HepG2 (cell line): ENCODE results near the gene PCDHB7. TPM values are rescaled to one million over a fixed set of nuclear protein-coding genes. Genes with fewer than 3 reads are reported as not detected.
"Not testable (repeated sequence)": the region's sequence is repeated elsewhere in the genome, so short reads cannot be mapped to it uniquely, and the experiment has no call there.

ENCODE experiments used
- ATAC-seq: fragments of 200-7000 bp; cut with Tn5 transposase; 3 replicates; pipeline ENCODE4 v1.9.1; 2020; ENCODE audit warnings: mild to moderate bottlenecking, moderate library complexity
- BruUV-seq: library from RNA; stranded (reverse); fragments of 400-500 nt; replicated peaks from 2 replicates; lab custom pipeline; 2021; lab: Mats Ljungman, UMichigan
- CTCF ChIA-PET: fragments of 300-600 bp; formaldehyde crosslinking; extraction: SDS; loops from one replicate; lab custom pipeline; 2021; ENCODE audit warnings: low total read pairs, inconsistent platforms, low intra/inter-chr PET ratio; lab: Yijun Ruan, JAX
- POLR2A ChIA-PET: fragments of 350-600 bp; sonication (Branson Sonifier 250); formaldehyde crosslinking; loops from one replicate; lab custom pipeline; 2020; ENCODE audit warnings: antibody characterized with exemption, inconsistent platforms; lab: Yijun Ruan, JAX
- DNase-seq: peaks from one replicate; pipeline ENCODE4 v3.0.0-alpha.2; 2015; ENCODE audit warnings: low spot score
- FAIRE-seq: peaks from 3 replicates; lab custom pipeline; 2011; peaks lifted over from hg19 to GRCh38; lab: Jason Lieb, UNC
- H2AFZ ChIP-seq: one replicate; pipeline ENCODE4 v1.6.1; 2011; ENCODE audit warnings: low read length, inconsistent platforms
- H3K27ac ChIP-seq: fragments of 300-600 bp; 3 replicates; pipeline ENCODE4 v1.8.0; 2011; ENCODE audit warnings: mixed run types, mild to moderate bottlenecking, mixed read lengths, low read length, inconsistent platforms; ENCODE audit not compliant: insufficient read depth; ENCODE audit errors: extremely low read length
- H3K27me3 ChIP-seq, 2 experiments: fragments of 200-600 bp in 1 of 2; 2 replicates in 1 of 2; 3 replicates in 1 of 2; pipeline versions ENCODE4 v1.6.0 to v1.8.0; 2011; ENCODE audit warnings: low read length in 2 of 2, mild to moderate bottlenecking in 2 of 2, moderate library complexity in 2 of 2, inconsistent platforms in 1 of 2; ENCODE audit not compliant: insufficient read depth in 2 of 2, control insufficient read depth in 1 of 2
- H3K36me3 ChIP-seq, 2 experiments: fragments of 200-600 bp in 1 of 2; replicated peaks in 1 of 2; 2 replicates in 1 of 2; 3 replicates in 1 of 2; pipeline versions ENCODE4 v1.5.1 to v1.8.0; 2011; ENCODE audit warnings: low read length in 2 of 2, inconsistent platforms in 1 of 2; ENCODE audit not compliant: insufficient read depth in 2 of 2, control insufficient read depth in 1 of 2
- H3K4me1 ChIP-seq: 2 replicates; pipeline ENCODE4 v1.5.1; 2012; ENCODE audit warnings: low read length, inconsistent platforms; ENCODE audit not compliant: insufficient read depth
- H3K4me2 ChIP-seq: 2 replicates; pipeline ENCODE4 v1.6.0; 2011; ENCODE audit warnings: low read depth, low read length, inconsistent platforms
- H3K4me3 ChIP-seq, 3 experiments: fragments of 200-600 bp in 1 of 3; sonication (generic), shearing (Covaris generic) in 1 of 3; replicated peaks in 1 of 3; 2 replicates each; pipeline ENCODE4 v1.5.1; 2011 to 2016; ENCODE audit warnings: low read length in 3 of 3, inconsistent platforms in 2 of 3, low read depth in 2 of 3, mild to moderate bottlenecking in 2 of 3, control low read depth in 1 of 3, mixed read lengths in 1 of 3; ENCODE audit not compliant: insufficient read depth in 1 of 3
- H3K79me2 ChIP-seq: one replicate; pipeline ENCODE4 v1.6.1; 2011; ENCODE audit warnings: low read length, inconsistent platforms; ENCODE audit not compliant: insufficient read depth
- H3K9ac ChIP-seq: 2 replicates; pipeline ENCODE4 v1.6.0; 2011; ENCODE audit warnings: mild to moderate bottlenecking, low read depth, low read length, inconsistent platforms; ENCODE audit not compliant: insufficient read depth
- H3K9me3 ChIP-seq: 2 replicates; pipeline ENCODE4 v1.5.1; 2012; ENCODE audit warnings: mild to moderate bottlenecking, low read length
- H4K20me1 ChIP-seq: 2 replicates; pipeline ENCODE4 v1.6.0; 2011; ENCODE audit warnings: inconsistent platforms, mild to moderate bottlenecking, low read length, moderate library complexity; ENCODE audit not compliant: insufficient read depth
- ATF7 ChIP-seq, 2 experiments: fragments of 450-650 bp in 1 of 2; sonication (generic) in 1 of 2; formaldehyde crosslinking in 1 of 2; IDR thresholded peaks; 2 replicates each; pipeline versions ENCODE4 v1.4.0 to v1.6.1; 2016 to 2020; ENCODE audit warnings: antibody characterized with exemption in 1 of 2, mild to moderate bottlenecking in 1 of 2, missing genetic modification reagents in 1 of 2
- CREB1 ChIP-seq, 2 experiments: fragments of 450-650 bp in 1 of 2; IDR thresholded peaks; 2 replicates each; pipeline ENCODE4 v1.6.1; 2016 to 2017; ENCODE audit warnings: control low read depth in 1 of 2, mild to moderate bottlenecking in 1 of 2, missing compliant biosample characterization in 1 of 2, missing genetic modification characterization in 1 of 2
- ZBTB44 ChIP-seq: sonication (generic); formaldehyde crosslinking; IDR thresholded peaks from 2 replicates; pipeline ENCODE4 v1.4.0; 2020; ENCODE audit warnings: missing genetic modification reagents
- ZFP91 ChIP-seq: sonication (generic); formaldehyde crosslinking; IDR thresholded peaks from 2 replicates; pipeline ENCODE4 v1.9.0; 2022; ENCODE audit warnings: missing genetic modification reagents, mild to moderate bottlenecking, borderline replicate concordance
- WGBS: methylation state at CpG from one replicate; pipeline ENCODE4 v1.1.6; 2017; ENCODE audit warnings: low lambda C conversion rate; 5-methylcytosine and 5-hydroxymethylcytosine counted together
- in situ Hi-C: cut with HindIII; loops from 2 replicates; pipeline ENCODE4 v1.10.0; 2017; ENCODE audit warnings: low pct_unique_long_range_greater_than_20kb; ENCODE audit not compliant: extremely low pct_ligation_motif_present
- intact Hi-C: fragments of 100-400 bp; cut with micrococcal nuclease; formaldehyde crosslinking; loops from one replicate; pipeline ENCODE4 v1.10.0; 2022; ENCODE audit not compliant: unreplicated experiment
- polyA plus RNA-seq, 8 experiments: library from polyadenylated mRNA; depleted of rRNA in 3 of 8; stranded (reverse) in 7 of 8; unstranded in 1 of 8; fragments of >200 nt; fragmentation: Illumina TruSeq in 4 of 8; extraction: Trizol in 4 of 8; gene quantifications; 2 replicates each; pipeline versions ENCODE4 v1.2.1 to v1.2.3, GENCODE V29; 2011 to 2016; ENCODE audit warnings: low read depth in 4 of 8, missing spikeins in 1 of 8, mixed read lengths in 1 of 8; ENCODE audit not compliant: insufficient read depth in 1 of 8
- total RNA-seq, 5 experiments: library from RNA; depleted of rRNA; stranded (reverse); fragments of >200 nt; fragmentation: Illumina TruSeq; extraction: Trizol; gene quantifications; 2 replicates each; pipeline ENCODE4 v1.2.3, GENCODE V29; 2016; ENCODE audit warnings: low read depth in 1 of 5

PCDHB7 gene
- total and polyA plus RNA-seq, 2 of the 13 experiments (the other 11 are each of a cell fraction or from before 2014, with no cell fraction given): 0.02 to 0.03 TPM

- in situ Hi-C loops: no loop called here
- ATAC-seq (no peak), FAIRE-seq (no peak), DNase-seq (no peak)
- Histone ChIP-seq H2AFZ (peak overlapping the region; percentile 28), H4K20me1 (no peaks in the 10 kb centered on the region), H3K27ac (no peak overlapping the region), H3K79me2 (no peaks in the 10 kb centered on the region), H3K36me3 (no peaks in the 10 kb centered on the region), H3K4me2 (peak overlapping the region; percentile 67), H3K9ac (no peak overlapping the region), H3K9me3 (no peaks in the 10 kb centered on the region), H3K4me1 (peaks cover 7% of the 10 kb centered on the region; the same call in 1 of the 2 replicates), H3K4me3 (peak overlapping the region in 1 of 3 experiments; percentile 47; a peak in 1 of 6 replicates), H3K27me3 (peaks cover 0 to 10% of the 10 kb centered on the region in 2 experiments; a peak in 1 of 5 replicates)
- BruUV-seq: no TSS peak
- TF ChIP-seq ZFP91 (CRISPR knock-in tag) (no peak), ZBTB44 (CRISPR knock-in tag) (no peak), ATF7 (IDR thresholded peaks at IDR 0.05) (peak; percentile 89), ATF7 (CRISPR knock-in tag; IDR thresholded peaks at IDR 0.05) (no peak), CREB1 (IDR thresholded peaks at IDR 0.05) (peak; percentile 88), CREB1 (CRISPR knock-in tag; IDR thresholded peaks at IDR 0.05) (no peak)
- WGBS: 47% methylated on average over 13 of the region's 13 CpGs
- intact Hi-C loops: loop anchor here (2.0 kb wide), 1 partner anchor 66 kb away; no protein-coding TSS in a partner anchor
- ChIA-PET POLR2A (no interaction called here), CTCF (no interaction called here)
Measured at GRCh38 chr5:141150993-141151325, 21.5 kb upstream of the PCDHB7 start.

GRCh38 chr5:141151632-141152031, 20.8 kb upstream of the PCDHB7 start:
- H3K9ac ChIP-seq, H3K79me2 ChIP-seq, in situ Hi-C loops, H3K4me3 ChIP-seq, H2AFZ ChIP-seq, POLR2A ChIA-PET, H3K9me3 ChIP-seq, CTCF ChIA-PET, FAIRE-seq, H3K4me1 ChIP-seq, DNase-seq, H3K4me2 ChIP-seq, H4K20me1 ChIP-seq, BruUV-seq, H3K36me3 ChIP-seq, ATAC-seq, H3K27ac ChIP-seq: not testable (repeated sequence)
- intact Hi-C loops: loop anchor here (2.0 kb wide), 1 partner anchor 67 kb away; no protein-coding TSS in a partner anchor
- H3K27me3 ChIP-seq: peaks cover 2 to 15% of the 10 kb centered on the region in 2 experiments; a peak in 2 of 5 replicates
- WGBS: 93% methylated on average over 6 of the region's 41 CpGs

GRCh38 chr5:141152096-141152495, 20.3 kb upstream of the PCDHB7 start:
- peaks cover 2 to 15% of the 10 kb centered on the region in 2 experiments; a peak in 2 of 5 replicates for H3K27me3 ChIP-seq
- BruUV-seq, DNase-seq, H3K9ac ChIP-seq, FAIRE-seq, H3K4me1 ChIP-seq, H4K20me1 ChIP-seq, POLR2A ChIA-PET, CTCF ChIA-PET, intact Hi-C loops, H3K36me3 ChIP-seq, in situ Hi-C loops, H3K4me3 ChIP-seq, H3K9me3 ChIP-seq, H3K27ac ChIP-seq, H3K4me2 ChIP-seq, H2AFZ ChIP-seq, H3K79me2 ChIP-seq, ATAC-seq: not testable (repeated sequence)
- 75% methylated on average over 19 of the region's 36 CpGs for WGBS
